GM12878 (cell line): ENCODE measurements around the gene PCSK6. TPM values are rescaled to one million over a fixed set of nuclear protein-coding genes. Genes with fewer than 3 reads are reported as not detected.

Experiments used
- ATAC-seq: fragments of 200-7000 bp; cut with Tn5 transposase; 3 replicates; pipeline ENCODE4 v1.9.1; 2020; ENCODE audit warnings: mild to moderate bottlenecking, moderate library complexity
- BruUV-seq: library from RNA; stranded (reverse); fragments of 400-500 nt; replicated peaks from 2 replicates; lab custom pipeline; 2021; lab: Mats Ljungman, UMichigan
- CTCF ChIA-PET: fragments of 300-600 bp; sonication (Branson Sonifier 250); formaldehyde crosslinking; extraction: SDS; loops from one replicate; lab custom pipeline; 2021; ENCODE audit warnings: inconsistent platforms; lab: Yijun Ruan, JAX
- POLR2A ChIA-PET: fragments of 350-600 bp; formaldehyde crosslinking; extraction: SDS; loops from one replicate; lab custom pipeline; 2021; ENCODE audit warnings: inconsistent platforms; lab: Charles Lee
- RAD21 ChIA-PET: fragments of 300-600 bp; sonication (Branson Sonifier 250); formaldehyde crosslinking; loops from one replicate; lab custom pipeline; 2023; ENCODE audit warnings: antibody characterized with exemption; ENCODE audit not compliant: unreplicated experiment; lab: Charles Lee
- SMC1A ChIA-PET: fragments of 300-600 bp; sonication (Branson Sonifier 250); formaldehyde crosslinking; loops from one replicate; lab custom pipeline; 2023; ENCODE audit not compliant: unreplicated experiment, uncharacterized antibody; lab: Charles Lee
- DNase-seq: peaks from one replicate; pipeline ENCODE4 v3.0.0-alpha.2; 2011; ENCODE audit warnings: low read depth, low spot score
- FAIRE-seq: peaks from 3 replicates; lab custom pipeline; 2011; peaks lifted over from hg19 to GRCh38; lab: Jason Lieb, UNC
- H2AFZ ChIP-seq: 2 replicates; pipeline ENCODE4 v1.6.0; 2011; ENCODE audit warnings: low read depth, low read length, control low read depth; ENCODE audit not compliant: control insufficient read depth
- H3K27ac ChIP-seq: 2 replicates; pipeline ENCODE4 v1.5.1; 2011; ENCODE audit warnings: control low read depth; ENCODE audit not compliant: control insufficient read depth, insufficient read depth
- H3K27me3 ChIP-seq, 2 experiments: replicated peaks in 1 of 2; 2 replicates each; pipeline versions ENCODE4 v1.6.0 to v1.6.1; 2011; ENCODE audit warnings: low read length in 1 of 2; ENCODE audit not compliant: control insufficient read depth in 2 of 2, insufficient read depth in 2 of 2
- H3K36me3 ChIP-seq, 2 experiments: 2 replicates each; pipeline ENCODE4 v1.5.1; 2011; ENCODE audit warnings: low read length in 1 of 2; ENCODE audit not compliant: control insufficient read depth in 2 of 2, insufficient read depth in 2 of 2
- H3K4me1 ChIP-seq: 2 replicates; pipeline ENCODE4 v1.6.1; 2011; ENCODE audit warnings: mild to moderate bottlenecking, low read length, moderate library complexity, mixed read lengths; ENCODE audit not compliant: control insufficient read depth, insufficient read depth
- H3K4me2 ChIP-seq: 2 replicates; pipeline ENCODE4 v1.6.0; 2011; ENCODE audit warnings: control low read depth; ENCODE audit not compliant: control insufficient read depth, insufficient read depth
- H3K4me3 ChIP-seq: fragments of 200-600 bp; sonication (generic); 2 replicates; pipeline ENCODE4 v1.5.1; 2016
- H3K79me2 ChIP-seq: 2 replicates; pipeline ENCODE4 v1.6.0; 2011; ENCODE audit warnings: low read length; ENCODE audit not compliant: control insufficient read depth, insufficient read depth
- H3K9ac ChIP-seq: 2 replicates; pipeline ENCODE4 v1.8.0; 2011; ENCODE audit warnings: low read length, control low read depth, mixed read lengths; ENCODE audit not compliant: control insufficient read depth, insufficient read depth
- H3K9me3 ChIP-seq: replicated peaks from 3 replicates; pipeline ENCODE4 v1.5.1; 2011; ENCODE audit warnings: mild to moderate bottlenecking, low read length; ENCODE audit not compliant: control insufficient read depth, insufficient read depth
- H4K20me1 ChIP-seq: 2 replicates; pipeline ENCODE4 v1.6.0; 2011; ENCODE audit not compliant: control insufficient read depth, insufficient read depth
- BACH1 ChIP-seq: fragments of 450-650 bp; IDR thresholded peaks from 2 replicates; pipeline ENCODE4 v1.6.1; 2017; ENCODE audit warnings: mild to moderate bottlenecking, borderline replicate concordance
- BCL11A ChIP-seq: IDR thresholded peaks from 2 replicates; pipeline ENCODE4 v1.6.1; 2011; ENCODE audit warnings: low read depth, low read length
- CREB1 ChIP-seq: IDR thresholded peaks from 2 replicates; pipeline ENCODE4 v1.6.1; 2012; ENCODE audit warnings: low read depth, mild to moderate bottlenecking, inconsistent platforms
- ETV6 ChIP-seq, 2 experiments: fragments of 450-650 bp in 1 of 2; IDR thresholded peaks in 1 of 2; conservative IDR thresholded peaks in 1 of 2; 2 replicates each; pipeline ENCODE4 v1.6.1; 2014; ENCODE audit warnings: antibody characterized with exemption in 1 of 2, borderline replicate concordance in 1 of 2, low read depth in 1 of 2, mild to moderate bottlenecking in 1 of 2, moderate library complexity in 1 of 2
- HDGF ChIP-seq: fragments of 450-650 bp; IDR thresholded peaks from 2 replicates; pipeline ENCODE4 v1.6.1; 2016; ENCODE audit warnings: antibody characterized with exemption
- KAT2A ChIP-seq: conservative IDR thresholded peaks from 2 replicates; pipeline ENCODE4 v1.6.1; 2011; ENCODE audit warnings: low read depth, low read length; ENCODE audit not compliant: control insufficient read depth
- MXI1 ChIP-seq: fragments of 150-350 bp; IDR thresholded peaks from 2 replicates; pipeline ENCODE4 v1.6.1; 2011; ENCODE audit warnings: low read depth, mild to moderate bottlenecking, inconsistent platforms, low read length, improper control_type of control experiment
- NFYA ChIP-seq: IDR thresholded peaks from 2 replicates; pipeline ENCODE4 v1.6.1; 2011; ENCODE audit warnings: low read depth, mild to moderate bottlenecking, low read length, improper control_type of control experiment, borderline replicate concordance
- POU2F2 ChIP-seq: IDR thresholded peaks from 3 replicates; pipeline ENCODE4 v1.6.1; 2011; ENCODE audit warnings: low read depth, mild to moderate bottlenecking, low read length, borderline replicate concordance
- RAD51 ChIP-seq: fragments of 450-650 bp; IDR thresholded peaks from 2 replicates; pipeline ENCODE4 v1.6.1; 2016; ENCODE audit warnings: moderate library complexity, mild to moderate bottlenecking, inconsistent platforms
- RB1 ChIP-seq: fragments of 450-650 bp; formaldehyde crosslinking; IDR thresholded peaks from 2 replicates; pipeline ENCODE4 v1.6.1; 2017; ENCODE audit warnings: mild to moderate bottlenecking, borderline replicate concordance
- SIX5 ChIP-seq: IDR thresholded peaks from 2 replicates; pipeline ENCODE4 v1.6.1; 2011; ENCODE audit warnings: mild to moderate bottlenecking, low read depth, low read length, moderate library complexity; ENCODE audit not compliant: severe bottlenecking
- SMARCA5 ChIP-seq: fragments of 450-650 bp; IDR thresholded peaks from 2 replicates; pipeline ENCODE4 v1.6.1; 2017; ENCODE audit warnings: mild to moderate bottlenecking
- SREBF1 ChIP-seq: IDR thresholded peaks from 2 replicates; pipeline ENCODE4 v1.6.1; 2012; ENCODE audit warnings: mild to moderate bottlenecking, low read length
- YBX1 ChIP-seq: fragments of 450-650 bp; IDR thresholded peaks from 2 replicates; pipeline ENCODE4 v1.6.1; 2016; ENCODE audit warnings: antibody characterized with exemption
- ZNF207 ChIP-seq: fragments of 450-650 bp; IDR thresholded peaks from 2 replicates; pipeline ENCODE4 v1.6.1; 2014; ENCODE audit warnings: antibody characterized with exemption, mild to moderate bottlenecking, borderline replicate concordance
- WGBS: methylation state at CpG from one replicate; pipeline ENCODE4 v1.1.6; 2016; ENCODE audit warnings: low lambda C conversion rate; ENCODE audit not compliant: insufficient replicate concordance, insufficient coverage; ENCODE audit errors: missing lambda C conversion rate; 5-methylcytosine and 5-hydroxymethylcytosine counted together
- in situ Hi-C: fragments of 300-500 bp; cut with MboI; formaldehyde crosslinking; loops from 9 replicates; pipeline ENCODE4 v1.14.3; 2018; ENCODE audit warnings: mixed read lengths
- intact Hi-C: fragments of 100-400 bp; cut with micrococcal nuclease; formaldehyde crosslinking; loops from one replicate; pipeline ENCODE4 v1.14.2; 2022; ENCODE audit not compliant: unreplicated experiment
- polyA plus RNA-seq, 11 experiments: library from polyadenylated mRNA; depleted of rRNA in 4 of 11; unstranded in 6 of 11; stranded (reverse) in 5 of 11; fragments of >200 nt; fragmentation: Nextera tagmentation in 4 of 11; fragmentation: Illumina TruSeq in 1 of 11; extraction: Ambion mirVana in 4 of 11; extraction: Trizol in 1 of 11; gene quantifications; 1 replicate in 1 of 11; 2 replicates in 10 of 11; pipeline versions ENCODE4 v1.2.1 to v1.2.3, GENCODE V29; 2011 to 2016; ENCODE audit warnings: inconsistent platforms in 2 of 11, missing spikeins in 2 of 11, low read depth in 1 of 11
- total RNA-seq, 4 experiments: library from RNA; depleted of rRNA in 3 of 4; stranded (reverse); fragments of >200 nt in 3 of 4; fragmentation: Illumina TruSeq in 1 of 4; extraction: Trizol in 1 of 4; gene quantifications; 2 replicates each; pipeline versions ENCODE4 v1.2.1 to v1.2.3, GENCODE V29; 2013 to 2021
- TF ChIP-seq, protein P1 (sequence below): IDR thresholded peaks from 2 replicates; pipeline ENCODE4 v1.6.1; 2011; ENCODE audit warnings: mild to moderate bottlenecking, low read depth, low read length, moderate library complexity; ENCODE audit not compliant: insufficient replicate concordance
- TF ChIP-seq, protein P2 (sequence below): fragments of 450-650 bp; IDR thresholded peaks from 2 replicates; pipeline ENCODE4 v1.6.1; 2016; ENCODE audit warnings: mild to moderate bottlenecking

Gene PCSK6
- total and polyA plus RNA-seq, 10 of the 15 experiments (the other 5 are each of a cell fraction or from before 2014, with no cell fraction given): 0.19 to 0.67 (median 0.25) TPM; not detected in 4

DNA sequence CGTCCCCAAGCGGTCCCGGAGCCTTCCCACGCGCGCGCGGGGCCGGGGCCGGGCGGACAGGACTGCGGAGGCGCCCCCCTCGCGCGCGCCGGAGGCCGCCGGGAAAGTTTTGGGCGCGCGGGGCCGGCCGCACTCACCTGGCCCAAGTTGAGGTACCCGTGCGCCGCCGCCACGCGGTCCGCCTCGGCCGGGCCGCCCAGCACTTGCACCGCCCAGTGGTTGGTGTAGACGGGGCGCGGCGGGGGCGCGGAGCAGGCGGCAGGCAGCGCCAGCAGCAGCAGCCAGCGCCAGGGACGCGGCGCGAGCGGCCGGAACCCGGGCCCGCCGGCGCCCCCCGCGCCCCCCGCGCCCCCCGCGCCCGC, 289 bp downstream of the PCSK6 start (continued):
- no peak for TF ChIP-seq YBX1

DNA sequence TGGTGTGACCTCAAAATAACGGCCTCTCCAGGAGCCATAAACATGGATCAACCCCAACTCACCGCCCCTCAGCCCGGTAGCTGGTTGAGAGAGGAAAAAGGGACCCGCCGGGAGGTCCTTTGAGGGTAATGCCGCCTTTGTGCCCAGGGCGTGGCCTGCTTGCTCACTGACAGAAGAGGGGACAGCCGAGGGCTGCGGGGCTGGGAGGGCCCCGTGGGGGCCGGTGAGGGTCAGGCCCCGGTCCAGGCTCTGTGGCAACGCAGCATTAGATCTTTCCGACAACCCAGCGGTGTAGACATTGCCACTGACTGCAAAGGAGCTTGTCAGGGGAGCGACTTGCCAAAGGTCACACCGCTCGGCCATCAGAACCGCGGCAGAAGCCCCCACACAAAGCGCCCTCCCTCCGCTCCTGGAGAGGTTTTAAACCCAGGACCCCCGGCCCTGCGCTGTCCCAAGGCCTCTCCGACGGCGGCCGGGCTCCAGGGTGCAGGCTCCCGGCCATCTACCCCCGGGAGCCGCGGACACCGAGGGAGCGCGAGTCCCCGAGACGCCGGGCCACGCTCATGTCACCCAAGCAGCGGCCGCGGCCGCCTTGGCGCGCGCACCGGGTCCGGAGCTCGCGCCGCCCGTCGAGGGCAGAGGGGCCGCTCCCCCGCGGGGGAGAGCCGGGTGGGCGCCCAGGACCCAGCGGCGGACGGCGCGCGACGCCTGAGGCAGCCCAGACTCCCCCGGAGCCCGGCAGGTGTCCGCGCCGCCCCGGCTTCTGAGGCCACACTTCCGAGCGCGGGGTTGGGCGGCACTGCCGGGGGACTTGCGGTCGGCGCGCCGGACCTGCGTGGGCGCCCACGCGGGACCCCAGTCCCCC, 975 bp downstream of the PCSK6 start:
- FAIRE-seq (no peak), ATAC-seq (no peak), DNase-seq (no peak)
- H3K4me2 ChIP-seq: no peak overlapping the region
- no peak overlapping the region for H2AFZ ChIP-seq
- no peaks in the 10 kb centered on the region for H3K79me2 ChIP-seq
- no peaks in the 10 kb centered on the region; the same call in 2 of the 3 replicates for H3K9me3 ChIP-seq
- CTCF ChIA-PET: no interaction called here
- no peaks in the 10 kb centered on the region for H3K36me3 ChIP-seq
- no peaks in the 10 kb centered on the region for H4K20me1 ChIP-seq
- SMC1A ChIA-PET: no interaction called here
- H3K27ac ChIP-seq: no peak overlapping the region
- no peak overlapping the region for H3K4me3 ChIP-seq
- intact Hi-C loops (no loop called here), in situ Hi-C loops (no loop called here)
- WGBS: 24% methylated on average over 53 of the region's 85 CpGs
- TF ChIP-seq MXI1 (no peak), KAT2A (no peak), NFYA (no peak), ZNF207 (no peak), RAD51 (no peak), ETV6 (conservative IDR thresholded peaks at IDR 0.05 in 1 of 2, IDR thresholded peaks at IDR 0.05 in 1 of 2; ENCODE audit: borderline replicate concordance in 1 of 2, low read depth in 1 of 2) (no peak), SMARCA5 (no peak), HDGF (no peak), CREB1 (no peak), RB1 (no peak), POU2F2 (no peak), SREBF1 (no peak), BCL11A (no peak), BACH1 (no peak), SIX5 (no peak)
- TF ChIP-seq, protein P1, sequence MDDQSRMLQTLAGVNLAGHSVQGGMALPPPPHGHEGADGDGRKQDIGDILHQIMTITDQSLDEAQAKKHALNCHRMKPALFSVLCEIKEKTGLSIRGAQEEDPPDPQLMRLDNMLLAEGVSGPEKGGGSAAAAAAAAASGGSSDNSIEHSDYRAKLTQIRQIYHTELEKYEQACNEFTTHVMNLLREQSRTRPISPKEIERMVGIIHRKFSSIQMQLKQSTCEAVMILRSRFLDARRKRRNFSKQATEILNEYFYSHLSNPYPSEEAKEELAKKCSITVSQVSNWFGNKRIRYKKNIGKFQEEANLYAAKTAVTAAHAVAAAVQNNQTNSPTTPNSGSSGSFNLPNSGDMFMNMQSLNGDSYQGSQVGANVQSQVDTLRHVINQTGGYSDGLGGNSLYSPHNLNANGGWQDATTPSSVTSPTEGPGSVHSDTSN: no peak
- TF ChIP-seq, protein P2, sequence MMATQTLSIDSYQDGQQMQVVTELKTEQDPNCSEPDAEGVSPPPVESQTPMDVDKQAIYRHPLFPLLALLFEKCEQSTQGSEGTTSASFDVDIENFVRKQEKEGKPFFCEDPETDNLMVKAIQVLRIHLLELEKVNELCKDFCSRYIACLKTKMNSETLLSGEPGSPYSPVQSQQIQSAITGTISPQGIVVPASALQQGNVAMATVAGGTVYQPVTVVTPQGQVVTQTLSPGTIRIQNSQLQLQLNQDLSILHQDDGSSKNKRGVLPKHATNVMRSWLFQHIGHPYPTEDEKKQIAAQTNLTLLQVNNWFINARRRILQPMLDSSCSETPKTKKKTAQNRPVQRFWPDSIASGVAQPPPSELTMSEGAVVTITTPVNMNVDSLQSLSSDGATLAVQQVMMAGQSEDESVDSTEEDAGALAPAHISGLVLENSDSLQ: no peak
- peaks cover 2 to 5% of the 10 kb centered on the region in 2 experiments; a peak in 3 of 4 replicates for H3K27me3 ChIP-seq
- POLR2A ChIA-PET: no interaction called here
- H3K9ac ChIP-seq: no peak overlapping the region
- H3K4me1 ChIP-seq: no peaks in the 10 kb centered on the region
- no TSS peak for BruUV-seq
- RAD21 ChIA-PET: no interaction called here
